GM23248 (cell line): ENCODE results near the gene TLR9. TPM values are rescaled to one million over a fixed set of nuclear protein-coding genes. Genes with fewer than 3 reads are reported as not detected.

Experiments
- DNase-seq: peaks from one replicate; pipeline ENCODE4 v3.0.0-alpha.2; 2015
- H2AFZ ChIP-seq: fragments of 200-600 bp; sonication (generic); 2 replicates; pipeline ENCODE4 v1.6.1; 2016; ENCODE audit warnings: antibody characterized with exemption
- H3F3A ChIP-seq: fragments of 200-600 bp; sonication (generic); 2 replicates; pipeline ENCODE4 v1.6.1; 2016; ENCODE audit warnings: mild to moderate bottlenecking, antibody characterized with exemption, mixed run types; ENCODE audit not compliant: insufficient read depth
- H3K27ac ChIP-seq: fragments of 200-600 bp; sonication (generic); 2 replicates; pipeline ENCODE4 v1.5.1; 2016; ENCODE audit warnings: mild to moderate bottlenecking
- H3K27me3 ChIP-seq: fragments of 200-600 bp; sonication (generic); replicated peaks from 2 replicates; pipeline ENCODE4 v1.6.1; 2016; ENCODE audit warnings: mild to moderate bottlenecking; ENCODE audit not compliant: insufficient read depth
- H3K36me3 ChIP-seq: fragments of 200-600 bp; sonication (generic); 2 replicates; pipeline ENCODE4 v1.6.1; 2016; ENCODE audit warnings: low read depth, mild to moderate bottlenecking
- H3K4me1 ChIP-seq: fragments of 200-600 bp; sonication (generic); 2 replicates; pipeline ENCODE4 v1.6.1; 2016; ENCODE audit warnings: mild to moderate bottlenecking; ENCODE audit not compliant: insufficient read depth
- H3K4me2 ChIP-seq: fragments of 200-600 bp; sonication (generic); one replicate; pipeline ENCODE4 v1.6.1; 2016; ENCODE audit warnings: mild to moderate bottlenecking; ENCODE audit not compliant: unreplicated experiment
- H3K4me3 ChIP-seq: fragments of 200-600 bp; sonication (generic); 2 replicates; pipeline ENCODE4 v1.5.1; 2016; ENCODE audit warnings: mild to moderate bottlenecking
- H3K79me2 ChIP-seq: fragments of 200-600 bp; sonication (generic); 2 replicates; pipeline ENCODE4 v1.6.1; 2016; ENCODE audit warnings: mild to moderate bottlenecking; ENCODE audit not compliant: insufficient read depth
- H3K9ac ChIP-seq: fragments of 200-600 bp; sonication (generic); 2 replicates; pipeline ENCODE4 v1.6.1; 2016; ENCODE audit warnings: mild to moderate bottlenecking
- H3K9me2 ChIP-seq: fragments of 200-600 bp; sonication (generic); 2 replicates; pipeline ENCODE4 v1.6.1; 2016; ENCODE audit warnings: mixed run types, mild to moderate bottlenecking, moderate library complexity; ENCODE audit not compliant: insufficient read depth
- H3K9me3 ChIP-seq: fragments of 200-600 bp; sonication (generic); one replicate; pipeline ENCODE4 v1.6.1; 2017; ENCODE audit warnings: low read depth
- H4K20me1 ChIP-seq: fragments of 200-600 bp; sonication (generic); 2 replicates; pipeline ENCODE4 v1.6.0; 2016; ENCODE audit not compliant: insufficient read depth
- EZH2 ChIP-seq: fragments of 200-600 bp; sonication (generic); IDR thresholded peaks from 2 replicates; pipeline ENCODE4 v1.6.1; 2018; ENCODE audit warnings: antibody characterized with exemption, mild to moderate bottlenecking; ENCODE audit not compliant: insufficient read depth, poor library complexity, severe bottlenecking
- EZH2phosphoT487 ChIP-seq: fragments of 200-600 bp; sonication (generic); IDR thresholded peaks from 2 replicates; pipeline ENCODE4 v1.6.1; 2018; ENCODE audit warnings: antibody characterized with exemption, moderate library complexity, mild to moderate bottlenecking, low read depth; ENCODE audit not compliant: insufficient read depth
- WGBS, 2 experiments: methylation state at CpG; one replicate each; pipeline ENCODE4 v1.1.6; 2015 to 2017; ENCODE audit warnings: low lambda C conversion rate in 2 of 2, low coverage in 1 of 2; ENCODE audit errors: missing lambda C conversion rate in 2 of 2; 5-methylcytosine and 5-hydroxymethylcytosine counted together
- in situ Hi-C: fragments of 300-500 bp; cut with MboI; formaldehyde crosslinking; loops from 2 replicates; pipeline ENCODE4 v1.15.0; 2020
- polyA plus RNA-seq: library from polyadenylated mRNA; unstranded; fragments of >200 nt; fragmentation: Nextera tagmentation; extraction: Ambion mirVana; gene quantifications from 2 replicates; pipeline ENCODE4 v1.2.1, GENCODE V29; 2016
- total RNA-seq: library from RNA; depleted of rRNA; stranded (reverse); fragments of >200 nt; shearing (Covaris generic); gene quantifications from 2 replicates; pipeline ENCODE4 v1.2.3, GENCODE V29; 2014

TLR9 gene
- total and polyA plus RNA-seq, 2 experiments from 2014 or later, result not detected

DNA sequence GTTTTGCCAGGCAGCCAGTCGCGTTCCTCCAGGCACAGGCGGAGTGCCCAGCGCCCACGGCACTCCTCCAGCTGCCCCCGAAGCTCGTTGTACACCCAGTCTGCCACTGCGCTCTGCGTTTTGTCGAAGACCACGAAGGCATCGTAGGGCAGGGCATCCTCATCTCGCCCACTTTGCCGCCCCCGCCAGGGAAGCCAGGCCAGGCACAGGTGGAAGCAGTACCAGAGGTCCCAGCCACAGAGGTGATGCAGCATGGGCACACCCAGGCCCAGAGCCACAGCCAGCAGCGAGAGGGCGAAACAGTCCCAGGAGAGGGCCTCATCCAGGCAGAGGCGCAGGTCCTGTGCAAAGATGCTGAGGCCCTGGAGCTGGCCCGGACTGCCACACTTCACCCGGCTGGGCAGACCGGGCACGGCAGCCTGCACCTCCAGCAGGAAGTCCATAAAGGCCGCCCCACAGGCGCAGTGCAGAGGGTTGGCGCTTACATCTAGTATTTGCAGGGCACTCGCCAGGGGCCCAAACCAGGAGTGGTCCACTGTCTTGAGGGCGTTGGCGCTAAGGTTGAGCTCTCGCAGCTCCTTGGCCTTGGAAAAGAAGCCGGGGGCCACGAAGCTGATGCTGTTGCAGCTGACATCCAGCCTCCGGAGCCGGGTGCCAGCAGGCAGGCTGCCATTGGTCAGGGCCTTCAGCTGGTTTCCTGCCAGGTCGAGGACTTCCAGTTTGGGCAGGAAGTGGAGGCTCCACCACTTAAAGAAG, 3.7 kb downstream of the TLR9 start:
- WGBS, 2 experiments, result 87 to 88% methylated on average over 33 to 34 of the region's 34 CpGs

DNA sequence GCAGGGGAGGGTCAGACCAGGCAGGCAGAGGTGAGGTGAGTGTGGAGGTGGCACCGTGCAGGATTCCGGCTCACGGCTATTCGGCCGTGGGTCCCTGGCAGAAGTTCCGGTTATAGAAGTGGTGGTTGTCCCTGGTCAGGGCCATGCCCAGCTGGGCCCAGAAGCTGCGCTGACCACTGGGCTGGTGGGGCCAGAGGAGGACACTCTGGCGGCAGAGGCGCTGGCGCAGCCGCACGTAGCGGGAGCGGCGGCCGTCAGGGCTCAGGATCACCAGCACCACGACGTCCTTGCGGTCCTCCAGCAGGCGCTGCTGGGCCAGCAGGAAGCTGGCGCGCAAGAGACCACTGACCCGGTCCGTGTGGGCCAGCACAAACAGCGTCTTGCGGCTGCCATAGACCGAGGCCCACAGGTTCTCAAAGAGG, 4.3 kb downstream of the TLR9 start:
- TF ChIP-seq EZH2 (no peak), EZH2phosphoT487 (no peak)
- H3K27me3 ChIP-seq, result no peaks in the 10 kb centered on the region
- no peaks in the 10 kb centered on the region for H4K20me1 ChIP-seq
- H3K4me2 ChIP-seq, result no peak overlapping the region
- peaks cover 13% of the 10 kb centered on the region for H3K4me1 ChIP-seq
- no peak overlapping the region for H3K27ac ChIP-seq
- no peak overlapping the region for H2AFZ ChIP-seq
- H3K36me3 ChIP-seq, result no peaks in the 10 kb centered on the region
- no peaks in the 10 kb centered on the region for H3K79me2 ChIP-seq
- in situ Hi-C loops, result no loop called here
- no peak overlapping the region for H3K9ac ChIP-seq
- H3K9me3 ChIP-seq, result no peaks in the 10 kb centered on the region
- H3F3A ChIP-seq, result peaks cover 18% of the 10 kb centered on the region
- no peaks in the 10 kb centered on the region for H3K9me2 ChIP-seq
- H3K4me3 ChIP-seq, result no peak overlapping the region
- 91% methylated on average over 25 to 27 of the region's 27 CpGs for WGBS, 2 experiments
- no peak for DNase-seq

More for the DNA sequence above, 3.7 kb downstream of the TLR9 start:
- Histone ChIP-seq H4K20me1 (no peaks in the 10 kb centered on the region), H3K27me3 (no peaks in the 10 kb centered on the region), H3K4me3 (no peak overlapping the region), H3K4me2 (no peak overlapping the region), H3K27ac (no peak overlapping the region), H3K79me2 (no peaks in the 10 kb centered on the region), H3K9ac (no peak overlapping the region), H3F3A (peaks cover 12% of the 10 kb centered on the region), H3K9me2 (no peaks in the 10 kb centered on the region), H3K4me1 (peaks cover 9% of the 10 kb centered on the region), H2AFZ (no peak overlapping the region), H3K36me3 (no peaks in the 10 kb centered on the region), H3K9me3 (no peaks in the 10 kb centered on the region)
- DNase-seq, result no peak
- TF ChIP-seq EZH2, result no peak
- TF ChIP-seq EZH2phosphoT487, result no peak
- in situ Hi-C loops, result no loop called here

- Histone ChIP-seq H3K9me2 (no peaks in the 10 kb centered on the region), H3K4me2 (no peak overlapping the region), H3F3A (peaks cover 24% of the 10 kb centered on the region), H3K9ac (no peak overlapping the region), H3K36me3 (no peaks in the 10 kb centered on the region), H3K4me3 (no peak overlapping the region), H3K9me3 (no peaks in the 10 kb centered on the region), H2AFZ (no peak overlapping the region), H3K27me3 (no peaks in the 10 kb centered on the region), H4K20me1 (no peaks in the 10 kb centered on the region), H3K79me2 (no peaks in the 10 kb centered on the region), H3K27ac (no peak overlapping the region), H3K4me1 (peaks cover 13% of the 10 kb centered on the region)
- peak; percentile 77 for DNase-seq
- WGBS, 2 experiments, result 29 to 30% methylated on average over 9 of the region's 9 CpGs
- in situ Hi-C loops, result no loop called here
- TF ChIP-seq EZH2 (no peak), EZH2phosphoT487 (no peak)
Observed at GRCh38 chr3:52220380-52221026, 4.9 kb downstream of the TLR9 start.

DNA sequence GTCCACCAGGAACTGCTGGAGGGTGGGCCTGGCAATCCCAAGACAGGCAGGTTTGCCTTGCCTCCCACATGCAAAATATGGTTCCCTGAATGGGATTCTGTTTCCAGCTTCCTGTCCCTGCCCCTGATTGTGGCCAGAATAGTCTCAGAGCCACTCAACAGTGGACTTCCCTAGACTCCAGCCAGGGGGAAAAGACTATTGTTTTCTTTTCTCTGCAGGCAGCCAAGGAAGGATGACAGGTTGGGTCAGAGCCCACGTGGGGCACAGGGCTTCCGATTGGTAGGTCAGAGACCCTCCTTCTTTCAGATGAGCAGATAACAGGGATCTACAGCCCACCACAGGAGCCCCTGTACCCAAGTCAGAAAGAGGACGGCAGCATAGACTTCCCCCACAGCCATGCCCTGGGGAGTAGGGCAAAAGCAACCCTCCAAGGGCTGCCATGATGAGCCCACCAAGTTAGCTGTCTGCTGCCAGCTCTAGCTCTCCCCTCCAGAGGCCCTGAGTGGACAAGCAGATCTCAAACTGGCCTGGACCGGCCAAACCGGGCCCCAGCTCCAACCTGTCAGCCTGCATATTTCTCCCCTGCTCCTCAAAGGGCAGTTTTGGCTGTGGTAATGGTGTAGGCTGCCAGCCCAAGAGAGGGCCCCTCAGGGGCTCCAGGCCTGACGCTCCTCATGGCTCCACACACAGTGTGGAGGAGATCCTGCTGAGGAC, 6.4 kb downstream of the TLR9 start:
- Histone ChIP-seq H3K9me3 (no peaks in the 10 kb centered on the region), H3K9me2 (no peaks in the 10 kb centered on the region), H3K27ac (no peak overlapping the region), H2AFZ (no peak overlapping the region), H3K36me3 (0 out of 2 replicates have a peak, but pooled peaks cover 5% of the 10 kb centered on the region), H3K9ac (no peak overlapping the region), H3F3A (peaks cover 24% of the 10 kb centered on the region), H3K4me3 (no peak overlapping the region), H3K4me1 (peaks cover 13% of the 10 kb centered on the region), H3K27me3 (no peaks in the 10 kb centered on the region), H4K20me1 (no peaks in the 10 kb centered on the region), H3K4me2 (no peak overlapping the region), H3K79me2 (no peaks in the 10 kb centered on the region)
- in situ Hi-C loops, result no loop called here
- WGBS, 2 experiments, result 80 to 81% methylated on average over 6 of the region's 6 CpGs
- TF ChIP-seq EZH2 (no peak), EZH2phosphoT487 (no peak)
- DNase-seq, result no peak
